CD14-positive monocyte (primary cell): ENCODE measurements around the gene CYP2W1. TPM values are rescaled to one million over a fixed set of nuclear protein-coding genes. Genes with fewer than 3 reads are reported as not detected.

ENCODE experiments used
- DNase-seq, 3 donors: peaks; one replicate each; pipeline ENCODE4 v3.0.0-alpha.2; 2011 to 2022
- H2AFZ ChIP-seq: 2 replicates; pipeline ENCODE4 v1.6.0; 2012; ENCODE audit warnings: mild to moderate bottlenecking, low read depth, low read length, inconsistent platforms; ENCODE audit not compliant: insufficient read depth, poor library complexity, severe bottlenecking
- H3K27ac ChIP-seq, 2 donors: 1 replicate in 1 of 2; 2 replicates in 1 of 2; pipeline ENCODE4 v1.5.1; 2012 to 2013; ENCODE audit warnings: low read length in 2 of 2, control low read depth in 1 of 2, inconsistent platforms in 1 of 2, low read depth in 1 of 2, mild to moderate bottlenecking in 1 of 2
- H3K27me3 ChIP-seq, 2 donors: one replicate each; pipeline versions ENCODE4 v1.6.0 to v1.6.1; 2011 to 2013; ENCODE audit warnings: low read length in 2 of 2; ENCODE audit not compliant: control insufficient read depth in 2 of 2, insufficient read depth in 2 of 2
- H3K36me3 ChIP-seq, 2 donors: replicated peaks in 1 of 2; 1 replicate in 1 of 2; 2 replicates in 1 of 2; pipeline versions ENCODE4 v1.5.1 to v1.6.1; 2012 to 2013; ENCODE audit warnings: low read length in 2 of 2, control low read depth in 1 of 2, inconsistent platforms in 1 of 2, mild to moderate bottlenecking in 1 of 2; ENCODE audit not compliant: insufficient read depth in 2 of 2, control insufficient read depth in 1 of 2
- H3K4me1 ChIP-seq, 2 donors: 1 replicate in 1 of 2; 2 replicates in 1 of 2; pipeline versions ENCODE4 v1.5.1 to v1.6.1; 2012 to 2013; ENCODE audit warnings: low read length in 2 of 2, control low read depth in 1 of 2, inconsistent platforms in 1 of 2, mild to moderate bottlenecking in 1 of 2, moderate library complexity in 1 of 2; ENCODE audit not compliant: insufficient read depth in 2 of 2, control insufficient read depth in 1 of 2
- H3K4me2 ChIP-seq: replicated peaks from 2 replicates; pipeline ENCODE3; 2012; ENCODE audit warnings: low read length, moderate library complexity, mild to moderate bottlenecking; ENCODE audit not compliant: poor library complexity, severe bottlenecking; ENCODE audit errors: extremely low read depth
- H3K4me3 ChIP-seq, 3 experiments: fragments of 200-600 bp in 1 of 3; sonication (generic) in 1 of 3; replicated peaks in 1 of 3; 1 replicate in 2 of 3; 2 replicates in 1 of 3; pipeline ENCODE4 v1.5.1; 2011 to 2013; ENCODE audit warnings: low read length in 3 of 3, mild to moderate bottlenecking in 3 of 3, control low read depth in 2 of 3, low read depth in 2 of 3, inconsistent platforms in 1 of 3, moderate library complexity in 1 of 3
- H3K79me2 ChIP-seq: 2 replicates; pipeline ENCODE4 v1.6.0; 2012; ENCODE audit warnings: mild to moderate bottlenecking, control low read depth, inconsistent platforms, low read length, moderate library complexity; ENCODE audit not compliant: insufficient read depth
- H3K9ac ChIP-seq: 2 replicates; pipeline ENCODE4 v1.6.0; 2017; ENCODE audit warnings: low read length, mild to moderate bottlenecking; ENCODE audit not compliant: insufficient read depth, poor library complexity, severe bottlenecking
- H3K9me3 ChIP-seq, 2 donors: replicated peaks in 1 of 2; 1 replicate in 1 of 2; 2 replicates in 1 of 2; pipeline versions ENCODE4 v1.5.1 to v1.6.1; 2012 to 2013; ENCODE audit warnings: low read length in 2 of 2, control low read depth in 1 of 2; ENCODE audit not compliant: control insufficient read depth in 1 of 2, insufficient read depth in 1 of 2
- H4K20me1 ChIP-seq: 2 replicates; pipeline ENCODE4 v1.6.0; 2012; ENCODE audit warnings: mild to moderate bottlenecking, low read length, control low read depth, moderate library complexity; ENCODE audit not compliant: insufficient read depth
- H3K27ac Mint-ChIP-seq, 7 donors: one replicate each; pipeline ENCODE4 v1.8.0; 2020; ENCODE audit warnings: mild to moderate bottlenecking in 7 of 7, mixed read lengths in 7 of 7, moderate library complexity in 6 of 7, inconsistent platforms in 2 of 7
- H3K27me3 Mint-ChIP-seq, 3 donors: one replicate each; pipeline ENCODE4 v1.8.0; 2021 to 2022; ENCODE audit warnings: low read depth in 3 of 3, mild to moderate bottlenecking in 3 of 3, mixed read lengths in 3 of 3, moderate library complexity in 3 of 3, inconsistent platforms in 1 of 3
- H3K36me3 Mint-ChIP-seq, 2 donors: one replicate each; pipeline ENCODE4 v1.8.0; 2020; ENCODE audit warnings: mixed read lengths in 2 of 2, inconsistent platforms in 1 of 2, mild to moderate bottlenecking in 1 of 2
- H3K4me1 Mint-ChIP-seq: one replicate; pipeline ENCODE4 v1.8.0; 2020; ENCODE audit warnings: mild to moderate bottlenecking, mixed read lengths
- H3K4me3 Mint-ChIP-seq, 2 donors: one replicate each; pipeline ENCODE4 v1.8.0; 2020; ENCODE audit warnings: mild to moderate bottlenecking in 2 of 2, mixed read lengths in 2 of 2, moderate library complexity in 1 of 2
- H3K9me3 Mint-ChIP-seq, 7 donors: one replicate each; pipeline ENCODE4 v1.8.0; 2020 to 2022; ENCODE audit warnings: mixed read lengths in 7 of 7, mild to moderate bottlenecking in 6 of 7, moderate library complexity in 6 of 7, inconsistent platforms in 2 of 7
- CTCF ChIP-seq: fragments of 200-600 bp; IDR thresholded peaks from one replicate; pipeline ENCODE4 v1.8.0; 2022; ENCODE audit warnings: antibody characterized with exemption, mild to moderate bottlenecking
- WGBS: methylation state at CpG from one replicate; pipeline ENCODE4 v1.1.5; 2013; ENCODE audit warnings: missing lambda C conversion rate; ENCODE audit not compliant: insufficient coverage; 5-methylcytosine and 5-hydroxymethylcytosine counted together
- intact Hi-C, 2 donors: fragments of 100-400 bp; cut with micrococcal nuclease; formaldehyde crosslinking; loops; one replicate each; pipeline versions ENCODE4 v1.15.0 to v1.15.1; 2023
- polyA plus RNA-seq, 3 donors: library from polyadenylated mRNA; depleted of rRNA in 1 of 3; unstranded in 2 of 3; stranded (reverse) in 1 of 3; fragments of 300-500 nt in 2 of 3; fragments of >200 nt in 1 of 3; fragmentation: Illumina TruSeq in 2 of 3; gene quantifications; 1 replicate in 2 of 3; 2 replicates in 1 of 3; pipeline ENCODE4 v1.2.3, GENCODE V29; 2012 to 2021

The CYP2W1 gene
- polyA plus RNA-seq, 3 donors, result not detected

- Mint-ChIP-seq H3K27me3 (peaks cover 0 to 4% (median 1%) of the 10 kb centered on the region in 3 donors), H3K27ac (peak overlapping the region in 5 of 7 donors; percentile 40 to 85 (median 76)), H3K36me3 (peaks cover 25 to 54% of the 10 kb centered on the region in 2 donors), H3K9me3 (no peaks in the 10 kb centered on the region), H3K4me1 (peaks cover 56% of the 10 kb centered on the region), H3K4me3 (peak overlapping the region; percentile 30 to 39)
- TF ChIP-seq CTCF, result no peak
- H3K27ac ChIP-seq, result peak overlapping the region in 1 of 2 donors; percentile 98
- no peak overlapping the region for H2AFZ ChIP-seq
- H3K4me1 ChIP-seq, result peaks cover 60 to 71% of the 10 kb centered on the region in 2 donors
- no peaks in the 10 kb centered on the region for H3K27me3 ChIP-seq
- H4K20me1 ChIP-seq, result peaks cover 65% of the 10 kb centered on the region
- 100% methylated on average over 13 of the region's 21 CpGs for WGBS
- H3K9me3 ChIP-seq, result no peaks in the 10 kb centered on the region
- H3K36me3 ChIP-seq, result peaks cover 12 to 21% of the 10 kb centered on the region in 2 donors
- H3K4me2 ChIP-seq, result peak overlapping the region; percentile 85
- intact Hi-C loops, result no loop called here
- no peak overlapping the region for H3K9ac ChIP-seq
- H3K79me2 ChIP-seq, result peaks cover 76% of the 10 kb centered on the region
- no peak for DNase-seq
- H3K4me3 ChIP-seq, result peak overlapping the region in 1 of 3 experiments; percentile 92
Measured at GRCh38 chr7:951881-952547, 31.0 kb upstream of the CYP2W1 start.

GRCh38 chr7:952548-953441 lies 30.2 kb upstream of the CYP2W1 start:
- peak overlapping the region; percentile 99 for H3K9ac ChIP-seq
- DNase-seq, result no peak
- Mint-ChIP-seq H3K36me3 (peaks cover 23 to 46% of the 10 kb centered on the region in 2 donors), H3K27me3 (peaks cover 0 to 2% (median 0%) of the 10 kb centered on the region in 3 donors), H3K4me3 (peak overlapping the region; percentile 72 to 73), H3K4me1 (peaks cover 64% of the 10 kb centered on the region), H3K27ac (peak overlapping the region; percentile 70 to 89 (median 80)), H3K9me3 (no peaks in the 10 kb centered on the region)
- peaks cover 57% of the 10 kb centered on the region for H4K20me1 ChIP-seq
- no peak overlapping the region for H2AFZ ChIP-seq
- no peaks in the 10 kb centered on the region for H3K27me3 ChIP-seq
- intact Hi-C loops, result no loop called here
- TF ChIP-seq CTCF, result no peak
- peaks cover 68 to 79% of the 10 kb centered on the region in 2 donors for H3K4me1 ChIP-seq
- H3K36me3 ChIP-seq, result peaks cover 12 to 16% of the 10 kb centered on the region in 2 donors
- peak overlapping the region; percentile 80 to 98 for H3K27ac ChIP-seq
- 88% methylated on average over 17 of the region's 20 CpGs for WGBS
- H3K4me2 ChIP-seq, result peak overlapping the region; percentile 85
- H3K9me3 ChIP-seq, result no peaks in the 10 kb centered on the region
- peak overlapping the region; percentile 72 to 92 (median 86) for H3K4me3 ChIP-seq
- H3K79me2 ChIP-seq, result peaks cover 68% of the 10 kb centered on the region
